WTC11 (cell line): ENCODE measurements around the gene CD320. TPM values are rescaled to one million over a fixed set of nuclear protein-coding genes. Genes with fewer than 3 reads are reported as not detected.

Experiments used
- ATF1 ChIP-seq: sonication (generic); formaldehyde crosslinking; IDR thresholded peaks from 2 replicates; pipeline ENCODE4 v1.8.1; 2023; ENCODE audit warnings: mild to moderate bottlenecking, moderate library complexity, missing genetic modification reagents
- OVOL2 ChIP-seq: fragments of 250-450 bp; sonication (Bioruptor Pico); IDR thresholded peaks from 2 replicates; pipeline ENCODE4 v1.9.0; 2021; ENCODE audit warnings: mild to moderate bottlenecking, borderline replicate concordance
- TEAD4 ChIP-seq: sonication (generic); formaldehyde crosslinking; IDR thresholded peaks from 2 replicates; pipeline ENCODE4 v1.8.0; 2022; ENCODE audit warnings: mild to moderate bottlenecking, missing genetic modification reagents
- ZNF219 ChIP-seq: sonication (generic); formaldehyde crosslinking; IDR thresholded peaks from 2 replicates; pipeline ENCODE4 v1.8.0; 2023; ENCODE audit warnings: missing genetic modification reagents, mild to moderate bottlenecking, borderline replicate concordance
- ZNF416 ChIP-seq: fragments of 250-450 bp; sonication (Bioruptor Pico); IDR thresholded peaks from 2 replicates; pipeline ENCODE4 v1.9.0; 2021; ENCODE audit warnings: mild to moderate bottlenecking, inconsistent platforms
- total RNA-seq: library from RNA; stranded (reverse); gene quantifications from 3 replicates; pipeline ENCODE4 v1.2.3, GENCODE V29; 2021
- TF ChIP-seq, protein P1 (sequence below): fragments of 250-450 bp; sonication (Bioruptor Pico); conservative IDR thresholded peaks from 2 replicates; pipeline ENCODE4 v1.9.0; 2021; ENCODE audit warnings: mild to moderate bottlenecking
- TF ChIP-seq, protein P2 (sequence below): sonication (generic); formaldehyde crosslinking; IDR thresholded peaks from 2 replicates; pipeline ENCODE4 v1.8.0; 2023; ENCODE audit warnings: mild to moderate bottlenecking, missing genetic modification reagents
- TF ChIP-seq, protein P3 (sequence below): sonication (generic); formaldehyde crosslinking; IDR thresholded peaks from 2 replicates; pipeline ENCODE4 v1.8.0; 2022; ENCODE audit warnings: mild to moderate bottlenecking, missing genetic modification reagents
- TF ChIP-seq, protein P4 (sequence below): fragments of 200-600 bp; IDR thresholded peaks from 2 replicates; pipeline ENCODE4 v1.8.0; 2022; ENCODE audit warnings: antibody characterized with exemption
- TF ChIP-seq, protein P5 (sequence below): sonication (generic); formaldehyde crosslinking; conservative IDR thresholded peaks from 2 replicates; pipeline ENCODE4 v1.8.1; 2023; ENCODE audit warnings: mild to moderate bottlenecking, low read depth, missing genetic modification reagents, moderate library complexity
- TF ChIP-seq, protein P6 (sequence below): sonication (generic); formaldehyde crosslinking; conservative IDR thresholded peaks from 2 replicates; pipeline ENCODE4 v1.8.1; 2022; ENCODE audit warnings: mild to moderate bottlenecking, missing genetic modification reagents
- TF ChIP-seq, protein P7 (sequence below): sonication (generic); formaldehyde crosslinking; IDR thresholded peaks from 2 replicates; pipeline ENCODE4 v1.8.1; 2023; ENCODE audit warnings: mild to moderate bottlenecking, moderate library complexity, missing genetic modification reagents
- TF ChIP-seq, protein P8 (sequence below): sonication (generic); formaldehyde crosslinking; IDR thresholded peaks from 2 replicates; pipeline ENCODE4 v1.8.0; 2022; ENCODE audit warnings: mild to moderate bottlenecking, missing genetic modification reagents

Gene CD320
- total RNA-seq, 1 experiment from 2014 or later: 107 TPM

DNA sequence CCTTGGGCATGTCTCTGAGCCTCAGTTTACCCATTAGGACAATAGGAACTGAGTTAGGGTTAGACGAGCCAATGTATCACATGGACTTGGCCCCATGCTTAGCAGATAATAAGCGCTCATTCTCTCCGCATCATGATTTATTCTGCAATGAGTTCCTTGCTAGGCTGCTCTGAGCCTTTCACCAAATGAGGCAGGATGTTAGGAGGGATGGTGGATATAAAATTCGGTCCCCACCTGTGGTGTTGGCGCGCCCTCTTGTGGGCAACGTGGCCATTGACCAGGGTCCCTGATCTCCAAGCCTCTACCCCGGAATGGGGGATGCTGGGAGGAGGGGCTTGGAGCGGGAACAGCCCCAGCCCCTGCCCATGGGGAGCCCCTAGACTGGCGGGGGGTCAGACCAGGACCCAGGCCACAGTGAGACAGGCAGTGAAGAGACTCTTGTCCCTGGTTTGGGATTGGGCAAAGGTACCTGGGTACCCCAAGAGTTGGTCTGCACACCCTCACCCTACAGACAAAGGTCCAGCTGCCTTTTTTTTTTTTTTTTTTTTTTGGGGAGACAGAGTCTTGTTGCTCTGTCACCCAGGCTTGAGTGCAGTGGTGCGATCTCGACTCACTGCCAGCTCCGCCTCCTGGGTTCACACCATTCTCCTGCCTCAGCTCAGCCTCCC, 55.1 kb downstream of the CD320 start (continued):
- TF ChIP-seq, protein P1, sequence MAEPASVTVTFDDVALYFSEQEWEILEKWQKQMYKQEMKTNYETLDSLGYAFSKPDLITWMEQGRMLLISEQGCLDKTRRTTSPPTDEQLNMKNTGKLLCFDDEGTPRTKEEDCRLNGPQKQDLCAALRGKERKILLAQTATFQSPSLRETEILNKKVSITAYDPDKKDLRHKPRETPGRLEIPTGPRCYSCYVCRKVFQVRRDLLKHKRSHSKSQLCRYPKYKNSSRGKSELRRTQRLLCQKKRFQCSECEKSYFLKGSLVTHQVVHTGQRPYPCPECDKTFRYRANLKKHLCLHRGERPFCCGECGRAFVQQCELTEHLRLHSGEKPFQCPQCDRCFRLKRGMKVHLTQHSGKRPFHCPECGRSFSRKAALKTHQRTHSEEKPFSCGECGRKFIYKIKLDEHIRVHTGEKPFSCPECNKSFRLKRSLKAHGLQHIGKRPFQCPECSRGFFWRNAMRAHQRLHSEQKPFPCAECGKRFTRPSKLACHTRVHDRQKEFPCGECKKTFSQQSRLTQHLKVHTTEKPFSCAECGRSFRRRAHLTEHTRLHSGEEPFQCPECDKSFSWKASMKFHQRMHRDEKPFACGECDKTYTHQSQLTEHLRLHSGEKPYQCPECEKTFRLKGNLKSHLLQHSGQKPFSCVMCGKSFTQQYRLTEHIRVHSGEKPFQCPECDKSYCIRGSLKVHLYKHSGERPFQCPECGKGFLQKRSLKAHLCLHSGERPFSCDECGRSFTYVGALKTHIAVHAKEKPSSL (CRISPR knock-in tag): no peak
- TF ChIP-seq ZNF416 (CRISPR knock-in tag) (no peak), OVOL2 (CRISPR knock-in tag) (no peak), ATF1 (CRISPR knock-in tag) (no peak), ZNF219 (CRISPR knock-in tag) (no peak), TEAD4 (CRISPR knock-in tag) (no peak)
- TF ChIP-seq, protein P2, sequence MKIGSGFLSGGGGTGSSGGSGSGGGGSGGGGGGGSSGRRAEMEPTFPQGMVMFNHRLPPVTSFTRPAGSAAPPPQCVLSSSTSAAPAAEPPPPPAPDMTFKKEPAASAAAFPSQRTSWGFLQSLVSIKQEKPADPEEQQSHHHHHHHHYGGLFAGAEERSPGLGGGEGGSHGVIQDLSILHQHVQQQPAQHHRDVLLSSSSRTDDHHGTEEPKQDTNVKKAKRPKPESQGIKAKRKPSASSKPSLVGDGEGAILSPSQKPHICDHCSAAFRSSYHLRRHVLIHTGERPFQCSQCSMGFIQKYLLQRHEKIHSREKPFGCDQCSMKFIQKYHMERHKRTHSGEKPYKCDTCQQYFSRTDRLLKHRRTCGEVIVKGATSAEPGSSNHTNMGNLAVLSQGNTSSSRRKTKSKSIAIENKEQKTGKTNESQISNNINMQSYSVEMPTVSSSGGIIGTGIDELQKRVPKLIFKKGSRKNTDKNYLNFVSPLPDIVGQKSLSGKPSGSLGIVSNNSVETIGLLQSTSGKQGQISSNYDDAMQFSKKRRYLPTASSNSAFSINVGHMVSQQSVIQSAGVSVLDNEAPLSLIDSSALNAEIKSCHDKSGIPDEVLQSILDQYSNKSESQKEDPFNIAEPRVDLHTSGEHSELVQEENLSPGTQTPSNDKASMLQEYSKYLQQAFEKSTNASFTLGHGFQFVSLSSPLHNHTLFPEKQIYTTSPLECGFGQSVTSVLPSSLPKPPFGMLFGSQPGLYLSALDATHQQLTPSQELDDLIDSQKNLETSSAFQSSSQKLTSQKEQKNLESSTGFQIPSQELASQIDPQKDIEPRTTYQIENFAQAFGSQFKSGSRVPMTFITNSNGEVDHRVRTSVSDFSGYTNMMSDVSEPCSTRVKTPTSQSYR (CRISPR knock-in tag): no peak
- TF ChIP-seq, protein P3, sequence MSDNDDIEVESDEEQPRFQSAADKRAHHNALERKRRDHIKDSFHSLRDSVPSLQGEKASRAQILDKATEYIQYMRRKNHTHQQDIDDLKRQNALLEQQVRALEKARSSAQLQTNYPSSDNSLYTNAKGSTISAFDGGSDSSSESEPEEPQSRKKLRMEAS: peak; percentile 56; the same call in 1 of the 2 replicates
- TF ChIP-seq, protein P4, sequence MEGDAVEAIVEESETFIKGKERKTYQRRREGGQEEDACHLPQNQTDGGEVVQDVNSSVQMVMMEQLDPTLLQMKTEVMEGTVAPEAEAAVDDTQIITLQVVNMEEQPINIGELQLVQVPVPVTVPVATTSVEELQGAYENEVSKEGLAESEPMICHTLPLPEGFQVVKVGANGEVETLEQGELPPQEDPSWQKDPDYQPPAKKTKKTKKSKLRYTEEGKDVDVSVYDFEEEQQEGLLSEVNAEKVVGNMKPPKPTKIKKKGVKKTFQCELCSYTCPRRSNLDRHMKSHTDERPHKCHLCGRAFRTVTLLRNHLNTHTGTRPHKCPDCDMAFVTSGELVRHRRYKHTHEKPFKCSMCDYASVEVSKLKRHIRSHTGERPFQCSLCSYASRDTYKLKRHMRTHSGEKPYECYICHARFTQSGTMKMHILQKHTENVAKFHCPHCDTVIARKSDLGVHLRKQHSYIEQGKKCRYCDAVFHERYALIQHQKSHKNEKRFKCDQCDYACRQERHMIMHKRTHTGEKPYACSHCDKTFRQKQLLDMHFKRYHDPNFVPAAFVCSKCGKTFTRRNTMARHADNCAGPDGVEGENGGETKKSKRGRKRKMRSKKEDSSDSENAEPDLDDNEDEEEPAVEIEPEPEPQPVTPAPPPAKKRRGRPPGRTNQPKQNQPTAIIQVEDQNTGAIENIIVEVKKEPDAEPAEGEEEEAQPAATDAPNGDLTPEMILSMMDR: peak; percentile 97
- TF ChIP-seq, protein P5, sequence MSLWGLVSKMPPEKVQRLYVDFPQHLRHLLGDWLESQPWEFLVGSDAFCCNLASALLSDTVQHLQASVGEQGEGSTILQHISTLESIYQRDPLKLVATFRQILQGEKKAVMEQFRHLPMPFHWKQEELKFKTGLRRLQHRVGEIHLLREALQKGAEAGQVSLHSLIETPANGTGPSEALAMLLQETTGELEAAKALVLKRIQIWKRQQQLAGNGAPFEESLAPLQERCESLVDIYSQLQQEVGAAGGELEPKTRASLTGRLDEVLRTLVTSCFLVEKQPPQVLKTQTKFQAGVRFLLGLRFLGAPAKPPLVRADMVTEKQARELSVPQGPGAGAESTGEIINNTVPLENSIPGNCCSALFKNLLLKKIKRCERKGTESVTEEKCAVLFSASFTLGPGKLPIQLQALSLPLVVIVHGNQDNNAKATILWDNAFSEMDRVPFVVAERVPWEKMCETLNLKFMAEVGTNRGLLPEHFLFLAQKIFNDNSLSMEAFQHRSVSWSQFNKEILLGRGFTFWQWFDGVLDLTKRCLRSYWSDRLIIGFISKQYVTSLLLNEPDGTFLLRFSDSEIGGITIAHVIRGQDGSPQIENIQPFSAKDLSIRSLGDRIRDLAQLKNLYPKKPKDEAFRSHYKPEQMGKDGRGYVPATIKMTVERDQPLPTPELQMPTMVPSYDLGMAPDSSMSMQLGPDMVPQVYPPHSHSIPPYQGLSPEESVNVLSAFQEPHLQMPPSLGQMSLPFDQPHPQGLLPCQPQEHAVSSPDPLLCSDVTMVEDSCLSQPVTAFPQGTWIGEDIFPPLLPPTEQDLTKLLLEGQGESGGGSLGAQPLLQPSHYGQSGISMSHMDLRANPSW (CRISPR knock-in tag): no peak
- TF ChIP-seq, protein P6, sequence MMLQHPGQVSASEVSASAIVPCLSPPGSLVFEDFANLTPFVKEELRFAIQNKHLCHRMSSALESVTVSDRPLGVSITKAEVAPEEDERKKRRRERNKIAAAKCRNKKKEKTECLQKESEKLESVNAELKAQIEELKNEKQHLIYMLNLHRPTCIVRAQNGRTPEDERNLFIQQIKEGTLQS (CRISPR knock-in tag): no peak
- TF ChIP-seq, protein P7, sequence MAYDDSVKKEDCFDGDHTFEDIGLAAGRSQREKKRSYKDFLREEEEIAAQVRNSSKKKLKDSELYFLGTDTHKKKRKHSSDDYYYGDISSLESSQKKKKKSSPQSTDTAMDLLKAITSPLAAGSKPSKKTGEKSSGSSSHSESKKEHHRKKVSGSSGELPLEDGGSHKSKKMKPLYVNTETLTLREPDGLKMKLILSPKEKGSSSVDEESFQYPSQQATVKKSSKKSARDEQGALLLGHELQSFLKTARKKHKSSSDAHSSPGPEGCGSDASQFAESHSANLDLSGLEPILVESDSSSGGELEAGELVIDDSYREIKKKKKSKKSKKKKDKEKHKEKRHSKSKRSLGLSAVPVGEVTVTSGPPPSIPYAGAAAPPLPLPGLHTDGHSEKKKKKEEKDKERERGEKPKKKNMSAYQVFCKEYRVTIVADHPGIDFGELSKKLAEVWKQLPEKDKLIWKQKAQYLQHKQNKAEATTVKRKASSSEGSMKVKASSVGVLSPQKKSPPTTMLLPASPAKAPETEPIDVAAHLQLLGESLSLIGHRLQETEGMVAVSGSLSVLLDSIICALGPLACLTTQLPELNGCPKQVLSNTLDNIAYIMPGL (CRISPR knock-in tag): no peak
- TF ChIP-seq, protein P8, sequence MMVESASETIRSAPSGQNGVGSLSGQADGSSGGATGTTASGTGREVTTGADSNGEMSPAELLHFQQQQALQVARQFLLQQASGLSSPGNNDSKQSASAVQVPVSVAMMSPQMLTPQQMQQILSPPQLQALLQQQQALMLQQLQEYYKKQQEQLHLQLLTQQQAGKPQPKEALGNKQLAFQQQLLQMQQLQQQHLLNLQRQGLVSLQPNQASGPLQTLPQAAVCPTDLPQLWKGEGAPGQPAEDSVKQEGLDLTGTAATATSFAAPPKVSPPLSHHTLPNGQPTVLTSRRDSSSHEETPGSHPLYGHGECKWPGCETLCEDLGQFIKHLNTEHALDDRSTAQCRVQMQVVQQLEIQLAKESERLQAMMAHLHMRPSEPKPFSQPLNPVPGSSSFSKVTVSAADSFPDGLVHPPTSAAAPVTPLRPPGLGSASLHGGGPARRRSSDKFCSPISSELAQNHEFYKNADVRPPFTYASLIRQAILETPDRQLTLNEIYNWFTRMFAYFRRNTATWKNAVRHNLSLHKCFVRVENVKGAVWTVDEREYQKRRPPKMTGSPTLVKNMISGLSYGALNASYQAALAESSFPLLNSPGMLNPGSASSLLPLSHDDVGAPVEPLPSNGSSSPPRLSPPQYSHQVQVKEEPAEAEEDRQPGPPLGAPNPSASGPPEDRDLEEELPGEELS (CRISPR knock-in tag): no peak
- TF ChIP-seq, all 79 proteins: peak for 4

Other genes with a start within 250 kb of the CD320 start
- gene FBN3, start 158.8 kb downstream of the CD320 start, total RNA-seq: 54.8 to 67.3 TPM (median 62.2 TPM) in 3 replicates
- gene CERS4, start 99.0 kb downstream of the CD320 start, total RNA-seq: 116 to 153 TPM (median 150 TPM) in 3 replicates
- 76.4 to 101 TPM (median 91.9 TPM) in 3 replicates for gene NDUFA7, start 13.0 kb upstream of the CD320 start, total RNA-seq
- 2,082 to 2,373 TPM (median 2,292 TPM) in 3 replicates for gene RPS28, start 13.1 kb upstream of the CD320 start, total RNA-seq
- 7.8 to 8.0 TPM (median 8.0 TPM) in 3 replicates for gene KANK3, start 34.9 kb upstream of the CD320 start, total RNA-seq
- 1.0 to 2.7 TPM (median 2.2 TPM) in 3 replicates for gene ANGPTL4, start 55.8 kb upstream of the CD320 start, total RNA-seq
- gene RAB11B, start 82.0 kb upstream of the CD320 start, total RNA-seq: 108 to 127 TPM (median 120 TPM) in 3 replicates
- gene MARCHF2, start 104.9 kb upstream of the CD320 start, total RNA-seq: 20.2 to 30.4 TPM (median 27.5 TPM) in 3 replicates
- 309 to 416 TPM (median 343 TPM) in 3 replicates for gene HNRNPM, start 136.6 kb upstream of the CD320 start, total RNA-seq
- gene PRAM1, start 194.3 kb upstream of the CD320 start, total RNA-seq: 0.46 to 1.1 TPM (median 0.66 TPM) in 3 replicates
- 38.2 to 47.4 TPM (median 46.1 TPM) in 3 replicates for gene ZNF414, start 205.8 kb upstream of the CD320 start, total RNA-seq